ENCODE measurements around the gene SLC25A10.

SLC25A10 gene

DNA sequence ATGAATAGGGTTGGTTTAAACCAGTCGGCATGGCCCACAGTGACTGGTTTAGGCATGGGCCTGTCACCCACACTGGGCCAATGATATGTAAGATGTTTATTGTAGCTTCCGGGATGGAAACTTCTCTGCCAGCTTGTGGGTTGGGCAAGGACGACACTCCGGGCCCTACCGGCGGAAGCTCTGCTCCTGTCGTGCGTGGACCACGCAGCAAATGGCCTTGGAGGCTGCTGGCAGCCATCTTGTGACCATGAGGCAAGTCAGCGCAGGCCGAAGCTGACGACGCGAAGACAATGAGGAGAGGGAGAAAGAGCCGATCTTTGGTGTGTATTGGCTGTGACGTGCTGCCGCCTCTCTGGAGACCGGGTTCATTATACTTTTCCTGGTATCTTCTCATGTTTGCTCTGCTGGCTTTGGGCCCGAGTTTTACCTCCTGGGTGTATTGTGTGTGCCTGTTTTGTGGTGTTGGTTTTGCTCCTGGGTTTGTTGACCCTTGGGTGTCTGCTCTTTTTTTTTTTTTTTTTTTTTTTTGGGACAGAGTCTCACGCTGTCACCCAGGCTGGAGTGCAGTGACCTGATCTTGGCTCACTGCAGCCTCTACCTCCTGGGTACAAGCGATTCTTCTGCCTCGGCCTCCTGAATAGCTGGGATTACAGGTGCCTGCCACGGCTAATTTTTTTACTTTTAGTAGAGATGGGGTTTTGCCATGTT is 15.4 kb downstream of the SLC25A10 start:
- TF ChIP-seq, protein P1, sequence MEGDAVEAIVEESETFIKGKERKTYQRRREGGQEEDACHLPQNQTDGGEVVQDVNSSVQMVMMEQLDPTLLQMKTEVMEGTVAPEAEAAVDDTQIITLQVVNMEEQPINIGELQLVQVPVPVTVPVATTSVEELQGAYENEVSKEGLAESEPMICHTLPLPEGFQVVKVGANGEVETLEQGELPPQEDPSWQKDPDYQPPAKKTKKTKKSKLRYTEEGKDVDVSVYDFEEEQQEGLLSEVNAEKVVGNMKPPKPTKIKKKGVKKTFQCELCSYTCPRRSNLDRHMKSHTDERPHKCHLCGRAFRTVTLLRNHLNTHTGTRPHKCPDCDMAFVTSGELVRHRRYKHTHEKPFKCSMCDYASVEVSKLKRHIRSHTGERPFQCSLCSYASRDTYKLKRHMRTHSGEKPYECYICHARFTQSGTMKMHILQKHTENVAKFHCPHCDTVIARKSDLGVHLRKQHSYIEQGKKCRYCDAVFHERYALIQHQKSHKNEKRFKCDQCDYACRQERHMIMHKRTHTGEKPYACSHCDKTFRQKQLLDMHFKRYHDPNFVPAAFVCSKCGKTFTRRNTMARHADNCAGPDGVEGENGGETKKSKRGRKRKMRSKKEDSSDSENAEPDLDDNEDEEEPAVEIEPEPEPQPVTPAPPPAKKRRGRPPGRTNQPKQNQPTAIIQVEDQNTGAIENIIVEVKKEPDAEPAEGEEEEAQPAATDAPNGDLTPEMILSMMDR (conservative IDR thresholded peaks at IDR 0.05): no peak
- TF ChIP-seq ZFX (IDR thresholded peaks at IDR 0.05): no peak
- H3K27ac ChIP-seq: peak overlapping the region; percentile 83

DNA sequence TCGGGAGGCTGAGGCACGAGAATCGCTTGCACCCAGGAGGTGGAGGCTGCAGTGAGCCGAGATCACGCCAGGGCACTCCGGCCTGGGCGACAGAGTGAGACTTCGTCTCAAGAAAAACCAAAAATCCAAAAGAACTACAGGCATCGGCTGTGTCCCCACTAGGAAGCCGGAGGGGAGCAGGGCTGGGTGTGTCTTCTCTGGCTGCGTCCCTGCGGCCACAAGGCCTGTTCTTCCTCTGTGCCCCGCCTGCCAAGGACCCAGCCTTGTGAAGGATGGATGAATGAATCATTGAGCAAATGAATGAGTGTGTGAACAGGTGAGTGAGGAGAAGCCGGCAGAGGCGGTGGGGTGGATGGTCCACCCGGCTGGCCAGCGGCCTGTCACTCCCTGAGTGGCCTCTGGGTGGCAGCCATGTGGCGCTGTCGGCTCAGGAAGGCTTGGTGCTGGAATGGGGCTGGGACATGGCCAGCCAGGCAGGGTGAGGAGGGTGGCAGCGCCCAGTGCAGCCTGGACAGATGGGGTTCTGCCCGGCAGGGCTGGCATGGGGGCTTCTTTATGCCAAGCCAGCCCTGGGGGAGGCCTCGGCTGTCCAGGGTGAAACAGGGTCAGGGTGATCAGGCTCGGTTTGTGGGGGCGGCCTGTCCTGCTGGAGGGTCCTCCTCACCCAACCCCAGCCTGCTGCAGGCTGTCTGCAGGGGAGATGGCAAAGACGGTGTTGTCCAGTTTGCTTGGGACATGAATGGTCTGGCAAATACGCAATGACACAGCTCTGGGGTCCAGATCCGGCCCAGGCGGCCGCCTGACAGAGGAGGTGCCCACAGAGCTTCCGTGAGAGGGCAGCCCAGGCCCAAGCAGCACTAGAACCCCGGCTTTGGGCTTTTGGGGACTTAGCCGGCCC is 21.7 kb downstream of the SLC25A10 start:
- no peak for TF ChIP-seq ZFX (IDR thresholded peaks at IDR 0.05)
- TF ChIP-seq, protein P1 (conservative IDR thresholded peaks at IDR 0.05): peak; percentile 97
- H3K27ac ChIP-seq: no peak overlapping the region

GRCh38 chr17:81734405-81735263 is 22.6 kb downstream of the SLC25A10 start:
- no peak overlapping the region for H3K27ac ChIP-seq
- no peak for TF ChIP-seq ZFX (IDR thresholded peaks at IDR 0.05)
- TF ChIP-seq, protein P1 (conservative IDR thresholded peaks at IDR 0.05): no peak

DNA sequence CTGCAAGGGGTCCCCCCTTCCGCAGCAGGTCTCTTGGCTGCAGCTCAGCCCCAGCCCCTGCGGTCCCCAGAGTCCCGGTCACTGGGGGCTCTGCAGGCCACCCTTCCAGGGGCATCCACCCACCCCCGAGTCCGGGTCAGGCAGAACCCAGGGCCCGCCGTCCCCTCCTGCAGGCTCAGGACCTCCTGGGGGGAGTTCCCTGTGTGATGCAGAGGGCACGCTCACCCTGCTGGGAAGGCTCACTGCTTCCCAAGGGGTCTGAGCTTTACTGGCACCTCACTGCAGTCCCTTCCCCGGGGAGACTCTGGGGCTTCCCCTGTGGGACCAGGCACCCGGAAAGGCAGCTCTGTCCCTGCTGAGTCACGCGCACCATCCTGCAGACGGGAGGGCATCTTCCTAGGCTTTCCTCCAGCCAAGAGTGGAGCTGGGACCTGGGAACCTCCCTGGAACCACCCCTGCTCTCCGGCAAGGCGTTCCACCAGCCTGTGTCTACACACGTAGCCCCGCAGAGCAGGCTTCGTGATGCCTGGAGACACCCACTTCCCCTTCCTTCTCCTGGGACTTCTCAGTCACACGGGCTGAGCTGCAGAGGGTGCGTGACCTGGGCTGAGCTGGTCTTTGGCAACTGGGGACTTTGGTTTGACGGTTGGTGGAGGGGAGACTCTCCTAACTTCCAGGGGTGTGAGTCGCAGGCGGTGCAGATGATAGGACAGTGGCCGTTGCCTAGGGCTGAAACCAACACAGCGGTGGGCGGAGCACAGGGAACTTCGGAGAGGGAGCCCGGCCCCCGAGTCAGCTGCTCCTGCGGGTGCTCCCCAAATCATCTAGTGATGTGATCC is 23.4 kb downstream of the SLC25A10 start:
- no peak overlapping the region for H3K27ac ChIP-seq
- TF ChIP-seq, protein P1 (conservative IDR thresholded peaks at IDR 0.05): no peak
- TF ChIP-seq ZFX (IDR thresholded peaks at IDR 0.05): no peak

DNA sequence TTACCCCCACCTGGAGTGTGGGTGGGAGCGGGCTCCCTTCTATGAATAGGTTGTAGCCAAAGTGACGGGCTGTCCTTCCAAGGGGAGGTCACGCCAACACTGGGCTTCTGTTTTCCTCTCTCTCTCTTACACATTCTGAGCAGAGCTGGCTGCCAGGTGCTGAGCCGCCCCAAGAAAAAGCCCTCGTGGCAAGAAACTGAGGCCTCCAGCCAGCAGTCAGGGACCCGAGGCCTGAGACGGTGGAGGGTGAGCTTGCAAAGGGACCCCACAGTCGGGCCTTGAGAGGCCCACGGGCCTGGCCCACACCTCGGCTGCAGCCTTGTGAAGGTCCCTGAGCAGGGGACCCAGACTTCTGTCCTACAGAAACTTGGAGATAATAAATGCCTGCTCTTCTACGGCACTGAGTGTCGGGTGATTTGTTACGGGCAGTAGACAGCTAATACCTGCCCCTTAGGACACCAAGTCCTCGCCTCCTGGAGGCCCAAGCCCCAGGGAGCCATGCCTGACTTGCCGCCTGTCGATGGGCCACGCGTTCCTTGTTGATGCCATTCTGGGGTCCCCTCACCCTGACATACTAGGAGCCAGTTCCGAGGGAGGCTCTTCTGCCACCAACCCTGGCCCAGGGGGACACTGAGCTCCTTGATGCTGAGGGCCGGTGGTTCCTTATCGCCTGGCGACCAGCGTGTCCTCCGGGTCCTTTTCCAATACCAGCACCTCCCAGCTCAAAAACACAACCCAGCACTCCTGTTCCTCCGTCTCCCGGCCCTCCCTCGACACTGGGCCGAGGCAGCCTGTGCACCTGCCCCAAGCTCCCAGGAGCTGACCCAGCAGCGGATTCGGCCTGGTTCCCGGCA is 26.1 kb downstream of the SLC25A10 start:
- no peak overlapping the region for H3K27ac ChIP-seq
- no peak for TF ChIP-seq ZFX (IDR thresholded peaks at IDR 0.05)
- TF ChIP-seq, protein P1 (conservative IDR thresholded peaks at IDR 0.05): no peak

All from C4-2B (cell line).